NCI-H2107 treated with DMSO at 0.1 percent for 48 hours (cell line): ENCODE data around the gene RPS27A.
"Not testable (repeated sequence)": the region's sequence is repeated elsewhere in the genome, so short reads cannot be mapped to it uniquely, and the experiment has no call there.

Experiments
- DNase-seq: peaks from one replicate; lab custom pipeline; 2025; ENCODE audit not compliant: unreplicated experiment; lab: John Stamatoyannopoulos, UW

RPS27A gene

GRCh38 chr2:55236992-55237543, 4.6 kb downstream of the RPS27A start:
- no peak for DNase-seq

- DNase-seq, result no peak
Observed at GRCh38 chr2:55239656-55240222, 7.3 kb downstream of the RPS27A start.

DNA sequence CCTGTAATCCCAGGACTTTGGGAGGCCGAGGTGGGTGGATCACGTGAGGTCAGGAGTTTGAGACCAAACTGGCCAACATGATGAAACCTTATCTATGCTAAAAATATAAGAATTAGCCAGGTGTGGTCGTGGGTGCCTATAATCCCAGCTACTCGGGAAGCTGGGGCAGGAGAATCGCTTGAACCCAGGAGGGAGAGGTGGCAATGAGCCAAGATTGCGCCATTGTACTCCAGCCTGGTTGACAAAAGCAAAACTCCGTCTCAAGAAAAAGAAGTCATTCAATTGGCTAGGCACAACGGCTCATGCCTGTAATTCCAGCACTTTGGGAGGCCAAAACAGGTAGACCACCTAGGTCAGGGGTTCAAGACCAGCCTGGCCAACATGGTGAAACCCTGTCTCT, 9.1 kb downstream of the RPS27A start:
- not testable (repeated sequence) for DNase-seq

GRCh38 chr2:55242617-55243016, 10.1 kb downstream of the RPS27A start:
- no peak for DNase-seq

DNA sequence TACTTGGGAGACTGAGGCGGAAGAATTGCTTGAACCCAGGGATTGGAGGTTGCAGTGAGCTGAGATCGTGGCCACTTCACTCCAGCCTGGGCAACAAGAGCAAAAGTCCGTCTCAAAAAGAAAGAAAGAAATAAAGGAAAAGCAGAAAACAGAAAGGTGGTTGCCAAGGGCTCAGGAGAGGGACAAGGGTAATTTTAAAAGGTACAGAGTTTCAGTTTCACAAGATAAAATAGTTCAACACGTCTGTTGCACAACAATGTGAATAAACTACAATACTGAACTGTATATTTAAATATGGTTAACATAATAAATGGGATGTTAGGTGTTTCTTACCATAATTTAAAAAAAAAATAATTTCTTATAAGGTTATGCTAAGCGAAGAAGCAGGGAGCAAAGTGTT, 12.9 kb downstream of the RPS27A start:
- DNase-seq, result no peak

- no peak for DNase-seq
Observed at GRCh38 chr2:55247025-55247424, 14.5 kb downstream of the RPS27A start.

GRCh38 chr2:55252832-55253231, 20.3 kb downstream of the RPS27A start:
- DNase-seq, result no peak

DNA sequence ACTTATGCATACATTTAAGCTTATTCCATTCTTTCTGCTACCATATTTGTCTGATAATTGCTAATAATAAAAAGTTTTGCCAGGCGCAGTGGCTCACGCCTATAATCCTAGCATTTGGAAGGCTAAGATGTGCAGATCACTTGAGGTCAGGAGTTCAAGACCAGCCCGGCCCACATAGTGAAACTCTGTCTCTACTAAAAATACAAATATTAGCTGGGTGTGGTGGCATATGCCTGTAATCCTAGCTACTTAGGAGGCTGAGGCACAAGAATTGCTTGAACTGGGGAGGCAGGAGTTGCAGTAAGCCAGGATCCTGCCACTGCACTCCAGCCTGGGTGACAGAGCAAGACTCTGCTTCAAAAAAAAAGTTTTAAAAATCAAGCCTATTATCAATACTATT, 27.1 kb downstream of the RPS27A start:
- not testable (repeated sequence) for DNase-seq

DNA sequence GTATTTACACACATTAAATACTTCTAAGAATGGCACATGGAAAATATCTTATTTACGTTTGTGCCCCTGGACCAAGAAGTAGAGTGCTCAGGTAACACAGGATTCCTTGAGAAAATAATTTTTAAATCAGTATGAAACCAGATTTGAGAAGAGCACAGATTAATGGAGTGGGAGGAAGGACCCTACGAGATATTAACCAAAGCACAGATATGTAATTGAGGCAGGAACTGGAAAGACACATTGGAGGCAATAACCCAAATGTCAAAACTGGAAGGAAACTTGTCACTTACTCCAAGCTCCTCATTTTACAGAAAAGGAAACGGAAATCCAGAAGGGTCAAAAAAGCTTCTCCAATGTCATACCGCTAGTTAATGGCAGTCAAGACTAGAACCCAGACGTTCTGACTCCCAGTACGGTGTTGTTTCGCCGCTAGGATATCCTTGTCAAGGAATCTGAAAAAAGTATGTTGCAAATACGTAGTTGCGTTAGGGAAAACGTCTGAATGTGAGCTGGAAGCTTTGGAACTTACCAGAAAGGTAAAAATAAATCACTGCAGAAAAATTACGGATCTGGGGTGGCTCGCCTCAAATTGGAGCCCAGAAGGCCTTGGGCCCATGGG, 35.9 kb downstream of the RPS27A start:
- DNase-seq, result no peak

DNA sequence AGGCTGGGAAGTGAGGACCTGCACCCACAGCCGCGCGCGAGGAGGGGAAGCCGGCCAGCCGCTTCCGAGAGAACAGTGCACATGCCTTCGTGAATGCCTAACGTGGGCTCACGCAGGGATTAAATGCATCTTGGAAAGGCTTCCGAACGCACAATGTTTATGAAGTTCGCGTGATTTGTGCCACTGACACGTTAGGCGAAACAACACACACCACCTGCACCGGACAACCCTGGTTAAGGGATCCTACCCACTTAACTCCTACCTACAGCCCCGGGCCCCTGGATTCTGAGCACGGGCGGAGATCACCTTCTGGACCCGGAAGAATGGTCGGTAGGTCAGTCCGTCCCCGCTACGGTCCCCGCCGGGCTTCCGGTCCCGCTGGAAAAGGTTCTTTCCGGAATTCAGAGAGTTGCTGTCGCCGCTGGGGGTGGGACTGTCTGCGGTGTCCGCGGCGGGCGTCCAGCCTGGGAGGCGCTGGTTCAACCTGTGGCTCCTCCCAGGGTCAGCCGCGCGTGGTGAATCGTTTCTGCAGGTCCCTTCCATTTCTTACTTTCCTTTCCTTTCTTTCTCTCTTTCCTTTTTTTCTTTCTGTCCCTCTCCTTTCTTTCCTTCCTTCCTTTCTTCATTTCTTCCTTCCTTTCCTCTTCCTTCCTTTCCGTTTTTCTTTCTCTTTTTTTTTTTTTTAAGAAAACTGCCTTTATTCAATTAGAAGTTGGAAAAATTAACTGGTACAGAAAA, 36.6 kb downstream of the RPS27A start, which contains the start of gene MTIF2:
Gene MTIF2, minus strand, starts transcription at position 325 of the 738 bp plus-strand sequence. CDS start 5,373 bp downstream, outside the sequence.
- DNase-seq, result peak; percentile 78

DNA sequence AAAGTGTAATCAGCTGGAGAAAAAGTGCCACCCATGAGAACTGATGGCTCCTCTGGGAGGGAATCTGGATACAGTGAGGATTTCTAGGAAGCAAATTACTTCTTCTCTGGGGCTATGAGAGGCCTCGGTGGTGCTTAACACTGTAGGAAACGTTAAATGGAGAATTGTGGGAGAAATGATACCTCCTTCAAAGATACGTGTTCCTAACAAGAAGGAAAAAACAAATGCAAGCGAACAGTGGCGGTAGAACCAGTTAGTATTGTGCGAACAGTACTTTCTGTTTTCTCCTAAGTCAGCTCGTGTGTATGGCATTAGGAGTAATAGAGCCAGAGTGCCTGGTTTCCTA, 37.1 kb downstream of the RPS27A start:
- peak; percentile 15 for DNase-seq

- not testable (repeated sequence) for DNase-seq
Observed at GRCh38 chr2:55274346-55274745, 41.9 kb downstream of the RPS27A start.

- DNase-seq, result no peak
Observed at GRCh38 chr2:55277310-55277709, 44.8 kb downstream of the RPS27A start.

- DNase-seq, result not testable (repeated sequence)
Observed at GRCh38 chr2:55279214-55279835, 46.8 kb downstream of the RPS27A start.

- not testable (repeated sequence) for DNase-seq
Observed at GRCh38 chr2:55279859-55280424, 47.5 kb downstream of the RPS27A start.

DNA sequence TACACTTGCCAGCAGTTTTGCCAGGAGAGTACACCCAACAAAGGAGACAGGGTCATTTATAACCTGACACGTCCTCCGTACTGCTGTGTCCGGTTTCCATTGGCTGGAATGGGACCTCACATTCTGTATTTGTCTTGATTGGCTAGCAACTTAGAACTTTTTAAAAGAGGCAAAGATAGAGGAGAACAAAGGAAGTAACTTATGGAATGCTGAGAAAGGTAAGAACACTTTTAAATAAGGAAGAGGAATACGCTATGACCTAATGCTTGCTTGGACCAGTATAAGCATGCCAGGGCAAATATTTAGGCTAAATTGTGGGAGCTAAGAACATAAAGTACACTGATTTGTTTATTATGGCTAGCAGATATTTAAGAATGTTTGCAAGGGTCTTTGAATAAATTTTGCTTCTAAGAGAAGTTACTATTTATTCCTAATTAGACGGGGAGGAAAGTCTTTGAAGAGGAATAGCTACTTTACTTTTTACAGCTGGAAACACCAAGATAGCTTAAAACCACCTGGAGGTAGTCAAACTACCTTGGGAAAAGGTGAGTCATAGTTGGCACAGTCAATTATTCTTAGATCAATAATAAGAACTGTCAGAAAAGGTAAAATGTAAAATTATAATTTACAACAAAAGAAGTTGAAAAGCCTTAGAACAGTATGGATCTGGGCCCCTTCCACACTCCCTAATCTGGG, 48.5 kb downstream of the RPS27A start:
- DNase-seq, result not testable (repeated sequence)

- DNase-seq, result peak; percentile 43
Observed at GRCh38 chr2:55282110-55282917, 49.8 kb downstream of the RPS27A start.

DNA sequence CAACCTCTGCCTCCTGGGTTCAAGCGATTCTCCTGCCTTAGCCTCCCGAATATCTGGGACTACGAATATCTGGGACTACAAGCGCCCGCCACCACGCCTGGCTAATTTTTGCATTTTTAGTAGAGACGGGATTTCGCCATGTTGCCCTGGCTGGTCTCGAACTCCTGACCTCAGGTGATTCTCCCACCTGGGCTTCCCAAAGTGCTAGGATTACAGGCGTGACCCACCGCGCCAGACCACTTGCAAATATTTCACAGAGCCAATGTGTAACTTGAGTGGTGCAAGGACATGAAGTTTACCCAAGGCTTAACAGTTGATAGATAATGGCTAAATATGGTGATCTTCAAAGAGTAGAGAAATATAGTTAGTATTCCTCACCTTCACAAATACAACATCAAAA, 50.6 kb downstream of the RPS27A start:
- DNase-seq, result no peak
